Endometrial microvascular endothelial cells (primary cell): ENCODE measurements around the gene ENDOU. TPM values are rescaled to one million over a fixed set of nuclear protein-coding genes. Genes with fewer than 3 reads are reported as not detected.

Experiments
- in situ Hi-C: cut with HindIII; loops from 2 replicates; pipeline ENCODE4 v1.10.0; 2017; ENCODE audit warnings: low sequenced_read_pairs, low pct_unique_long_range_greater_than_20kb; ENCODE audit errors: inconsistent ontology term
- total RNA-seq: library from RNA; depleted of rRNA; stranded (reverse); fragments of >200 nt; gene quantifications from one replicate; pipeline ENCODE4 v1.2.3, GENCODE V29; 2015; ENCODE audit errors: inconsistent ontology term

ENDOU gene
- total RNA-seq, 1 donor from 2014 or later: not detected

DNA sequence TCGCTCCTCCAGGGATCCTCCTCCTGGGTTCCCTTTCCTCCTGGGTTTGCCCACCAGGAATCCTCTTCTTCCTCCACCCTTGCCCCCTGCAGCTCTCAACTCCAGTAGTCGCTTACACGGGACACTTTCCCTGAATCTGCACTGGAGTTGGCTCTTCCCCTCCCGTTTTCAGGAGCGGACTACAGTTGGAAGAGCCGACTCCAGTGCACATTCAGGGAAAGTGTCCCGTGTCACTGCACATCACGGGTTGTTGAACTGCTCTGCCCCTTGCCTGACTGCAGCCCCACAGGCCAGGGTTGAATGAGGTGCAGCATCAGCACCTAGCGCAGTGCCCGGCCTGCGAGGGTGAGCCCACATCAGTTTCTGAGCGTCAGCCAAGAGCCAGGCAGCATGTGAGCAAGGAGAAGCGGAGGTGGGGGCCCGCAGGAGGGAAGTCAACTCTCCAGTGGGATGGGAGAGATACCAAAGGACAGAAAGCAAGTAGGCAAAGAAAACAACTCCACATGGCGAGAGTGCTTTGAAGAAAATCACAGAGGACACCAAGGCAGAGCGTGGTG, 20.3 kb upstream of the ENDOU start:
- in situ Hi-C loops: no loop called here

DNA sequence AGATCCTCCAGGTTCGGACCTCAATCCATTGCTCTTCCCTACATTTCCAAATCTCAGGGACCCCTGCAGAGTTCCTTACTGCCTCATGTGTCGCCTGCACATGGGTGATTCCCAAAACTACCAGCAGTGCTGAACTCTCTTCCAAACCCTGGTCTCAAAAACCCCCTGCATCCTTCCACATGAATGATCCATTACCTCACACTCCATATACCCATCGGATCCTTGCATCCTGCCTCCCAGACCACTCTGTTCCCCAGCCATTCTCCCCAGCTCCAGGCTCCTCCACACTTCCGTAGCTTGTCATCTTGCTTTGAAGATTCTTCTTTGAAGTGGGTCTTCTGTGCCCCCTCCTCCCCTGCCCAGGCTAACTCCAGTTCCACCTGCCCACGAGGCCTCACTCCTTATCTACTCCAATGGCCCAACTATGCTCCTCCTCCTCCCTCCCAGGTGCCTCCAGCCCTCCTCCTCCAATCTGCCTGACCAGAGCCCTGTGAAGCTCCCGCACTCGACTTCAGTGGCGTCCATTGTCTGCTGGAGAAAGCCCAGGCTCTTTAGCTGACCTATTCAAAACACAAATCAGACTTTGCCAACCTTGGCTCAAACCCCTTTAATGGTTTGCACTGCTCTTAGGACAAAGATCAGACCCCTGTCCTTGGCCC, 19.6 kb upstream of the ENDOU start:
- in situ Hi-C loops: no loop called here

DNA sequence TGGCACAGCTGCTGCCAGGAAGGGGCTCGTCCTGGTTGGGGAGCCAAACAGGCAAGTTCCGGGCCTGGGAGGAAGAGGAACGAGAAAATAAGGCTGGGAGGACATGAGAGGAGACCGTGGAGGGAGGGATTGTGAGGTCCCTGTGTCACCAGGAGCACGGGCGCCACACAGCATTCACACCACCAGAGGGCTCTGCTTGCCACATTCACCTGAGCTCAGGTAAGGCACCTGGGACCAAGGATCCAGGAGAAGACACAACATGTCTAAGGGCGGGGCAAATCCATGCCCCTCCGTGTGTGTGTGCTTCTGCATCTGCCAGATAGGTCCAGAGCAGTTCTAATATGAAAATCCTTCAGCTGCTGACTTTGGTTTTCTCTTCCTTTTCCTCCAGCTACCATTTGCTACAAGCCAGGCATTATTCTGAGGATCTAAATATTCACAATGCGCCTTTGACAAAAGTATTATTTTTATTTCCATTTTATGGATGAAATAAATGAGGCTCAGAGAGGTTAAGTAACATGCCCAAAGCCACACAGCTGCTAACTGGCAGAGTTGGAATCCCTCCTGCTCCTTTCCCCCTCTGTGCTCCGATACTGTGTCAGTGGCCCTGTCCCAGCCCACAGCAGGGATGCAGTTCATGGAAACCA, 18.8 kb upstream of the ENDOU start:
- in situ Hi-C loops: no loop called here

DNA sequence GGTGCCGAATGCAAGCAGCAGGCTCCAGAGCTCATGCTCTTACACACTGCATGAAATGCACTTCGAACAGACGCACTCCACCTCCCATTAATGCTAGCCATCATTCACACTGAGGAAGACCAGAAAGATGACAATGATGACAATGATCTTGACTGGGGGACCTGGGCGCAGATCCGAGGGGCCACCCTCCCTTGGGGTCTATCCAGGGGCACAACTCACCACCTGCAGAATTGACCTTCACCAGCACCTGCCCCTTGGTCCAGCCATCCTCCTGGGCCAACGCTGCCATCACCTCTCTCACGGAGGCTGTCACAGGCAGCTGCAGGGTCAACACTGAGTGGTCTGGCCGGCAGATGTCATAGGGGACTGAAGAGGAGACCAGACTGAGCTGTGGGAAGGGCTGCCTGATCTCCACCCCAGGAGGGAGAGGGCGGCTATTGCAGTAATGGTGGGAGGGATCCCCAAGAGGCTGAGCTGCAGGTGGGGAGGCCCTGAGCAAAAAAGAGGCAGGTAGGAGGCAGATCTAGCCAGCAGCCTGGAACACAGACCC, 18.1 kb upstream of the ENDOU start:
- in situ Hi-C loops: no loop called here

DNA sequence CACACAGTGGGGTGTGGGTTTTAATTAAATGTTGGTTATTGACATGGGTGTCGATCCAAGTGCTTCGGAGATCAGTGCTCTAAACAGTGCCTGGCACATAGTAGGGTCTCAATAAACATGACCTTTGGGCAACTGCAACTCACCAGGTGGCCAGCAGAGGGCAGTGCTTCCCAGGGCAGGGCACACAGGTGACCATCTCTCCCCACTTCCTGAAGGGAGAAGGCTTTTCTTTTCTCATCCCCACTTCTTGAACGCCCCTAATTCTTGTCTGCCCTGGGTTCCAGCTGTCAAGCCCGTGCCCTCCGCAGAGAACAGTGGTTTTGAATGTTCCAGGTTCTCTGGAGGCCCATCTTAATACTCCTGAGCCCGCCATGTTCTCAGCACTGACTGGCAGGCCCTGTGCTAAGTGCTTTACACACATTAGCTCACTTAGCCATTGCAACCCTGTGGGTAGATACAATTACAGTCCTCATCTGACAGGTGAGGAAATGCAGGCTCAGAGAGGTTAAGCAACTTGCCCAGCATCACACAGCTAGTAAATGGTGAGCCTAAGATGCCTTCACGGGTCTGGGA, 17.0 kb upstream of the ENDOU start:
- in situ Hi-C loops: no loop called here

DNA sequence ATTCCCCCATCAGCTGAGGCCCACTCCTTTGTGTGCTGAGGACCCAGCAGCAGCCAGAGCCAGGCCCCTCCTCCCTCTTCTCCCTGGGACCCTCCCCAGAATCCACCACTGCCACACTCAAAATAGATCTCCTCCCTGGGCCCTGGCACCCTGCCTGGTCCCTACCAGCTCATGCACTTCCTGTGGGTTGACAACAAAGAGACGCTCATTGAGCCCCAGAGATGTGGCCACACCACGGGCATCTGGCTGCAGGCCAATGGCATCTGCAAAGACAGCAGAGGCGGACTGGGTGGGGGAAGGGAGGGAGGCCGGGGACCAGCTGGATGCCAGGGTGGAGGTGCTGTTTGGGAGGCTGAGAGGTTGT, 16.0 kb upstream of the ENDOU start:
- in situ Hi-C loops: no loop called here

DNA sequence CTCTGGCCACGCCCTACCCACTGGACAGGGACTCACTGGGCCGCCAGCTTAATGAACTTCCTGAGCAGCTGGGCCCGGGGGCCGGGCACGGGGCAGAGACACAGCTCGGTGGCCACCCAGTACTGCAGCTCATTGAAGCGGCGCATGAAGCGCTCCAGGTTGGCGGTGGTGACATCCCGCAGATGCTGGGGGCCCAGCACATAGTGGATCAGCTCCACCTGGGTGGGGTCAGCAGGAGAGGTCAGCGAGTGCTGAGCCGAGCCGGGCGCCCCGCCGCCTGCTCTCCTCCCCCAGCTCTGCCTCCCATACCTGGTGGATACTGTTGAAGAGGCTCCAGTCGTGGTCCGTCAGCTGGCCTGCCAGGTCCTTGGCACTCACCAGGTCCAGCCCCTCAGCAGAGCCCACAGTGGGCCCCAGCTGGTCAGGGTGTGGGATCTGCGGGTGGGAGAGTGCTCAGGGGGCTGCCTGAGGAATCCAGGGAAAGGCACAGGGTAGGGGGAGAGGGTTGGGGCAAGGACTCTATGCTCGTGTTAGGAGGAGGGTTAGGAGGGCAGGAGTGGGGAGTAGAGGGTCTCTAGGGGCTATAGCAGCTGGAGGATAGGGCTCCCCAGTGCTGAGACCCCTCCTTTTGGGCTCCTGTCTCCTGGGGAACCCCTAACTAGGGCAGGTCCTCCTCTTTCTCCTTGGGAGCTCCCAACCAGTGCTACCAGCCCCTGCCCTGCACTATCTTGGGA, 15.5 kb upstream of the ENDOU start:
- in situ Hi-C loops: no loop called here

DNA sequence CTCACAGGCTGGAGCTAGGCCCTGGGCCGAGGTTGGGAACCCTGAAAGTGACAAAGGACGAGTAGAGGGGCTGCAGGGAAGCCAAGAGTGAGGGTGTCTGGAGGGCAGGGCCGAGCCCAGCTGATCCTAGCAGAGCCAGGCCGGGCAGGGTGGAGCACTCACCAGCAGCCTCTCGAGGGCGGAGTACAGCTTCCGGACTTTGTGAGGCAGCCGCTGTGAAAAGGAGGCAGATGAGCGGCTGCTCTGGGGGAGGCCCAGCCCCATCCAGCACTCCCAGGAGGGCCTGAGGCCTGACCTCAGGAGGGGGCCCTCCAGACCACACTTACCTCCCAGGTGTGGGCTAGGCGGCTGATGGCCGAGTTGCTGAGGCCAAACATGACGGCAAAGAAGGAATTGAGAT, 14.7 kb upstream of the ENDOU start:
- in situ Hi-C loops: no loop called here

DNA sequence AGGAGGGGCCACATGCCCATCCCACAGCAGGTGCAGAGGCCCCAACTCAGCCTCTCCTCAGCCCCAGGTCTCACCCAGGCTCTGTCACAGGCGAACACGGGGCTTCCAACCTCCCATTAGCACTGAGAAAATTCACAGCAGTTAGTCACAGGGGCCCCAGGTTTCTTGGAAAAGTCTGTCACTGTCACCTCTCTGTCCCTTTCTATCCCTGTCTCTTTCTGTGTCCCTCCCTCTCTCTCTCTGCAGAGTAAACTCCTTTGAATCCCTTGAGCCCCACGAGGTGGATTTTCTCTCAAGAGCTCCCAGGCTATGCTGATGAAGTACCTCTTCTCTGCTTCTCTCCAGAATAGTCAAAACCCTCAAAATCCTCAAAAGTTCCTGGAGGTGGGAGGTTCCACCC, 14.0 kb upstream of the ENDOU start:
- in situ Hi-C loops: no loop called here

DNA sequence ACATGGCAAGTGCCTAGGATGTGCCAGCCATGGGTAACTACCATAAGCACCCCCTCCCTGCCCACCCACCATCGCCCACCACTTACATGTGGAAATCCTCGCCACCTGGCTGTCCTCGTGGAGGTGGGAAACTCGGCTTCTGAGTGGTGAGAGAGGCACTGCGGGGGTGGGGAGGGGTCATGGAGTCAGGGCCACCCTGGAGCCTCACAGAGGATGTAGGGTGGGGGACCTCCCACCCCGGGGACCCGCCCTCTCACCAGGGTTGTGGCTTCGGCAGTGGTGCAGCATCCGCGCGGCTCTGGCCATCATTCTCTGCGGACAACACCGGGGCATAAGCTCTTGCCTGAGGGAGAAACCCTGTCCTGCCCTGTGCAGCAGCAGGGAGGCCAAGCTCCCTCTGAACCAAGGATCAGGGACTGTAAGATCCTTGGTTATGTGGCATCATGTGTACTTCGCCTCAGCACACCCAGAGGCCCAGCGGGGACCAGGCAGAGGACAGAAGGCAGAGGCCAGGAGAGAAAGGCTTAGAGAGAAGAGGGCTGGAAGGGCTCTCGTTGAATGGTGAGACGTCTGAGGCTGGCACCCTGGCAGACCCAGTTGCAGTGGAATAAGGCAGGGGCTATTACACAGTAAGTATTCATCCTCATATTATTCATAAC, 12.8 kb upstream of the ENDOU start:
- in situ Hi-C loops: no loop called here

DNA sequence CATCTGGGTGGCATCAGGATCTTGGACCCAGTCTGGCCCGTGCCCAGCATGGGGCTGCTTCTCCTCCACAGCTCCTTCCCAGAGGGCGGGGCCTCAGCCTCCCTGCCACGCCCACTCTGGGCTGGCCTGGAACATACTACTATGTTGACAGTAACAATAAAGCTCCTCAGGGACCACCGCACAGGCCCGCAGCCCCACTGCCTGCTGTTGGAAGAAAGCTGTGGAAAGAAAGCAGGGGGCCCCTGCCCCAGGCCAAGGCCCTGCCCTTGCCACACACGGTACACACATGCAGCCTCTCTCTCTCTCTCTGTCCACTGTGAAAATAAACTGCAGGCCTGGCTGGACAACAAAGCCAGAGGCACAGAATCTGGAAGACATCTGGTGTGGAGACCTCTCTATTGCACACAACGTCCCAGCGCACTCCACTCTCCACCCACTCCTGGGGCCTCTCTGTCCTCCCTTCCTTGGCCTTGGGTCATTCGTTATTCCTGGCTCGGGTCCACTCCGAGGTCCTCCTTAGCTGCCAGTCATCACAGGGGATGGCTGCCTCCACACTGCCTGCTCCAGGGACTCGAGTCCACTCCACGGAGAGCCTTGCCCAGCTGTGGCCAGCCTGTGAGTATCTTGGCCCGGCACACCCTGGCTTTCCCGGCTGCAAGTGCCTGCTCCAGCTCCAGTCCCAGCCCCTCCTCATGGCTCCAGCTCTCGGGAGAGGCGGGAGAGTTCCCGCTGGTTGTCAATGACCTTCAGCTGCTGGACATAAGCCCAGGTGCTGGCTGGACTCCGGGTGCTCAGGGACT, 11.8 kb upstream of the ENDOU start:
- in situ Hi-C loops: no loop called here

DNA sequence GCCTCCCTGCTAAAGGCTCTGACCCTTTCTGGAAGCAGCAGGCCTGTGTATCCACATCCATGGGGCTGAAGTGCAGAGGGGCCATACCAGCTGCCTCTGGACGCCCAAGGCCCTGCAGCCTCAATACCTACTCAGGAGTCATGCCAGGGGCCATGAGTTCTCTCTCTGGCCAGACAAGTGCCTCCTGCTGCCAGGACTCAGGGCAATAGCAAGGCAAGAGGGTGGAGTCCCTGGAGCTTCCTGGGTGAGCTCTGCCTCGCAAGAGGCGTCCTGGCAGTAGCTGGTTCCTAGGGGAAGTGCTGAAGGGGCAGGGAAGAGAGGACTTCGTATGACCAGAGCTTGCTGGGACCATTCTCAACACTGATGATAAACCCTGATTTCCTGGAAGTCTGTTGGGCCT, 10.9 kb upstream of the ENDOU start:
- in situ Hi-C loops: no loop called here

DNA sequence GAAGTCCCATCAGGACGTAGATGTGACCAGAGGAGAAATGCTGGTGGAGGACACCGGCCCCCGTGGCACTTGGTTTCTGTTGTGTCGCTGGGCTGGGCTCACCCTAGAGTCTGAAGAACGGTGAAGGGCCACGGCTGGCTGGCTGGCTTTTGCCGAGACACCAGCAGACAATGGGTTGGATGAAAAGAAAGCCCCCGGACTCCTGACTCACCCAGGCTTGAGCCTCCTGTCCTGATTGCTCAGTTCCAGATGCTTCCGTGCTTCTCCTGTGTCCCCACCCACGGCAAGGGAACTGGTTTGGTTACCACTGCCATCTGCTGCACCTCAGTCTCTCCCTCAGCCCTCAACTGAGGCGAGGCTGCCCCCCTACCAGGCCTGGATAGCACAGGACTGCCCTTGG, 10.4 kb upstream of the ENDOU start:
- in situ Hi-C loops: no loop called here

DNA sequence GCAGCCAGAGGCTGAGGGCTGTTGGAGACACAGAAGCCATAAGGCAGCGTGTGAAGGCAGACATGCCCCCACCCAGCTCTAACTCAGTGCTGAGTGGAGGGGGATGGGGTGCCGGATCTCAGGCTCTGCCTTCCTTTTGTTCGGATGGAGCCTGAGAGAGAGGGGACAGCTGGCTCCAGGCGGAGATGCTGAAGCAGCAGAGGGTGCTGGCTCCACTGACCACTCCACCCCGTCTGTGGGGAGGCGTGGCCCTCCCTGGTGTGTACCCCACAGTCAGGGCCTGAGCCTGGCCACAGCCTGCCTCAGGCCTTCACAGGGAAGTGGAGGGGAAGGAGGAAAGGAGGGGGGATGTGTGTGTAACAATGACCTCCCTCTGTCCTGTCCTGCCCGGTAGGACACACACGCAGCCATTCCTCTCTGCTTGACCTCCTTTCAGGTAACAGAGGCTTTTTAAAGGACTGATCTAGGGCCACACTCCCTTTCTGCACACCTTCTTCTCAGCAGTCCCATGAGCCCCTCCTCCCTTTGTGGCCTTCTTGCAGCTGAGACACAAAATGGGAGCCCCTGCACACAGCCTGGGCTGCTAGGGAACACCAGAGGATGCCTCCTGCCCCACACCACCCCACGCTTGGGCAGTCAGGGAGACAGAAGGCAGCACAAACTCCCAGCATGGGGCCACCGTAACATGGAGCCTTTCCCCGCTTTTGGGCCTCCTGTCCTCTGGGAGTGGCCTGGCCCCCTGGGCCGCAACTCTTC, 9.6 kb upstream of the ENDOU start:
- in situ Hi-C loops: no loop called here

DNA sequence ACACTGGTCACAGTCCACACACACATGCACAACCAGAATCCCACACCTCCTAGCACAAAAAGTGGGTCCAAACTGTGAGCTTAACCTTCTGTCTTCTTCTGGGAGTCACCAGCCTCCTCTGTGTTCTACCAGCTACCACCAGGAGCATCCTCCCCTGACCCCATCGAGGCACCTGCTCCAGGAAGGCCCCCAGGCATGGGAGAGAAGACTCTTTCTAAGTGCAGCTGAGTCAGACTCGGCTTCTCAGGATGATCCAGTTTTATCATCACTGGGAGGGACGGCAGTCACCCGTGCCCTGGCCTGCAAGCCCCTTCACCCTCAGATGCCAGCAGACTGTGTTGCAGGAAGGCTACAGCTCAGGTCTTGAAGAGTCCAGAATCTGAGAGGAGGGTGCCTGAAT, 7.9 kb upstream of the ENDOU start:
- in situ Hi-C loops: no loop called here

DNA sequence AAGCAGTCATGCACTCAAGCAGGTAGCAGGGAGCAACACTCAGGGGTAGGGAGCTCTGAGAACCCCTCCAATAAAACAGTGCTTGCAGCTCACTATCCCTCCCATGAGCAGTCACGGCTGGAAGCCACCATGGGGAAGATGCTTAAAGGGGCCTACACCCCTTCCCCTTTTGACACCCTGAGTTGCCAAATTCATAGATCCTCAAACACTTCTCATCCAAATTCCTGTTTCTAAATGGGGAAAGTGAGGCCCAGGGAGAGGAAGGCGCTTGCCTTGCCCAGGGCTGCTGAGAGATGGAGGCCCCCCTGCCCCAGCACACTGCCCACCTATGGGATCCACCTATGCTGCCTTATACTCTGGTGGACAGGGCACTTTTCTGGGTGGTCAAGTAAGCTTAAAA, 7.2 kb upstream of the ENDOU start:
- in situ Hi-C loops: no loop called here

DNA sequence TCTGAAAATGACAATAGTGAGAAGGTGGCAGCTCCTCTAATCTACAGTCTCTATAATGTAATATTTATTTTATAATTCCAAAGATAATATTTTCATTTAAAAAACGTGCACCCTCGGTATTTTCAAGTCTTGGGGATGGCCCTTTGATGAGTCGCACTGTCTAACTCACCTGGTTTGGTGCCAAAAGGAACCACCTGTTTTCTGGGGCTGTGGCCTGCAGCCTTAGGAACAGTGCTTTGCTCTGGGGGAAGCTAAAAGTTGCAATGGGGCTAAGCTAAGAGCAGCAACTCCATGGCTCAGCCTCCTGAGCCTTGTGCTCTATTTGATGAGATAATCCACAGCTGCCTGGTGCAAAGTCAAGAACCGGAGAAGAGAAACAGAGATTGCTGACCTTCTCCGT, 6.4 kb upstream of the ENDOU start:
- in situ Hi-C loops: no loop called here

DNA sequence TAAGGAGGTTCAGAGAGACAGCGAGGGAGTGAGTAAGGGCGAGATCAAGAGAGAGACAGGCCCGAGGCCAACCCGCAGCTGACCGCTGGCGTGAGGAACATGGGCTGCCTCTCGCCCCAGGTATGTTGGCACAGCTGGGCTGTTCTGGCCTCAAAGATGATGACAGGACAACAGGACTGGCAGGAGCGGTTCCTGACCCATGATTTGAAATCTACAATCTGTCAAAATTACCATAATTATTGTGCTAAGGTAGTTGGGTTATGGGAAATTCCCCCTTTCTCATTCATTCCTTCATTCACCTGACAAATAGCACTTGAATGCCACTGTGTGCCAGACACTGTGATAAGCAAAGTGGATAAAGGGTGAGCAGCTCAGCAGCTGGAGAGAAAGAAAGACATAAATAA, 5.1 kb upstream of the ENDOU start:
- in situ Hi-C loops: no loop called here
